IPS-11a (cell line): ENCODE measurements around the gene MYO9A.
"Not testable (repeated sequence)": the region's sequence is repeated elsewhere in the genome, so short reads cannot be mapped to it uniquely, and the experiment has no call there.

Experiments used
- H3K4me3 ChIP-seq: one replicate; pipeline ENCODE4 v1.5.1; 2013; ENCODE audit warnings: low read depth, low read length, control low read depth

MYO9A gene

GRCh38 chr15:71885390-71885789, 232.6 kb downstream of the MYO9A start:
- H3K4me3 ChIP-seq, result no peak overlapping the region

GRCh38 chr15:71883447-71883846, 234.5 kb downstream of the MYO9A start:
- no peak overlapping the region for H3K4me3 ChIP-seq

DNA sequence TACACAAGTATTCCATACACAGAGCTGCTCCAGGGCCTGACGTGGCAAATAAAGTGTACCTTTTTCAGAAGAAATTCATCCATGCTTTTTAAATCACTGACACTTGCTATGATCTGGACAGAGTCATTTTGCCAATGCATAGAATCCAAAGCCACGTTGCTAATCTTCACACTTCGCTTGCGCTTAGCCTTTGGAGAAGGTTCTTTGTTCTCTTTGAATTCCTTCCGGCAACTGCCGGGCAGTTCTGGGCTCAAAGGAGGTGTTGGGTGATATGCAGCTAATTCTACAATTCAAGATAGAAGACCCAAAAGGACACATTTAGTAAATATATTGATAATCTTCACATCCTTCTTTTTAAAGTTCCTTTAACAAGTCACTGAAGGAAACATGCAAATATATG, 237.7 kb downstream of the MYO9A start:
- no peak overlapping the region for H3K4me3 ChIP-seq

DNA sequence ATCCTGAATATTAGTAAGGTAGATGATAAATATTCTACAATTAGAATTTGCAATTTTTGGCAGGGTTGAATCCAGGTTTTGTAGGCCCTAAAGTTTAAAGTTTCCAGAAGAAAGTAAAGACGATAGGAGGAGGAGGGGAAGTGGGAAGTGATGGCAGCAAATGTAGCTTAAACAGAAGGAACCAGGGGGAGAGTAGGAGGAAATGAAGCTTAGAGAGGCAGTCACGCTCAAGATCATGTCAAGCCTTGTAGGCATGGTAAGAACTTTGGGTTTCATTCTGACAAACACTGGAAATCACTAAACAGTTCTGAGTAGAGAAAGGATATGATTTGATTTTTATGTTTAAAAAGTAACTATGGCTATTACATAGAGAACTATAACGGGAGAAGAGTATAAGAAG, 243.7 kb downstream of the MYO9A start:
- H3K4me3 ChIP-seq, result no peak overlapping the region

GRCh38 chr15:71858232-71858631, 259.7 kb downstream of the MYO9A start:
- H3K4me3 ChIP-seq, result not testable (repeated sequence)

- no peak overlapping the region for H3K4me3 ChIP-seq
These were observed 264.4 kb downstream of the MYO9A start for GRCh38 chr15:71853543-71853942.

- H3K4me3 ChIP-seq, result no peak overlapping the region
These were observed 273.0 kb downstream of the MYO9A start for GRCh38 chr15:71844916-71845315.

DNA sequence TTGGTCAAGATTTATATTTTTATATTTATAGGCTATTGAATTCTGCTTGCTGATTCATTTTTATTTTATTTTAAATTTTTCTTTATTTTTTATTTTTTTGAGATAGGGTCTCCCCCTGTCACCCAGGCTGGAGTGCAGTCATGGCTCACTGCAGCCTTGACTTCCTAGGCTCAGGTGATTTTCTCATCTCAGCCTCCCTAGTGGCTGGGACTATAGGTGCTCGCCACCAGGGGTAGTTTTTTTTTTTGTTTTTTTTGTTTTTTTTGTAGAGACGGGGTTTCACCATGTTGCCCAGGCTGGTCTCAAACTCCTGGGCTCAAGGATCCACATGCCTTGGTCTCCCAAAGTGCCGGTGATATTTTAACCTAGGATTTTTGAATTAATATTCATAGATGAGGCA, 276.4 kb downstream of the MYO9A start:
- no peak overlapping the region for H3K4me3 ChIP-seq

DNA sequence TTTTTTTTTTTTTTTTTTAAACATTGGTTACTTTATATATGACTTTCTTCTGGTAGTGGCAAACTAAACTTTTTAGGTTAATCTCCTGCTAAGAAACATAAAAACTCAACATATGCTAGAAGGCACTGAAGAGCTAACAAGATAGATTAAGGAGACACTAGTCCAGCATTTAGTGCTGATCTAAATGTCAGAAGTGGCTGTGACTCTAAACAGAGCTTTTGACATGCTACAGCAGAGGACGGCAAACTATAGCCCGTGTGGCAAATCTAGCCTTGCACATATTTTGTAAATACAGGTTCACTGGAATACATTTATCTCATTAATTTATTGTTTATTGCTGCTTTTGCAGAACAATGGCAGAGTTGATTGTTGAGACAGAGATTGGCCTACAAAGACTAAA, 287.0 kb downstream of the MYO9A start:
- H3K4me3 ChIP-seq, result no peak overlapping the region

GRCh38 chr15:71826196-71826595, 291.8 kb downstream of the MYO9A start:
- H3K4me3 ChIP-seq, result no peak overlapping the region

GRCh38 chr15:71825021-71825730, 292.8 kb downstream of the MYO9A start:
- no peak overlapping the region for H3K4me3 ChIP-seq

DNA sequence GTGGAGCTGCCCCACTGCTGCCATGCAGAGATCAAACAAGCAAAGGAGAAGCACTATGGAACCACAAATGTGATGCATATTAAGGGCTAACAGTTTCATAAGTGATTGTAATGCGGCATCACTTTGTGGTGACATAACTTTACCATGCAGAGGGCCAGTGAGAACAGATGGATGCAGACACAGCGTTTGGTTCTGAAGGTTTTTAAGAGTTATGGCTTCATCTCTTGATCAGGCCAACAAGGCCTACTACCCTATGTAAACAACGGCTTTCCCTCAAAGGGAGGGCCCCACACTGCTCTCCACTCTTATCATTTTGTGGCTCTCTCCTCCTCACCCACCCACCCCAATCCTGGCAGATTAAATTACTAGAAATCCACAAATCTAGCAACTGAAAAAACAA, 294.1 kb downstream of the MYO9A start:
- H3K4me3 ChIP-seq, result no peak overlapping the region

DNA sequence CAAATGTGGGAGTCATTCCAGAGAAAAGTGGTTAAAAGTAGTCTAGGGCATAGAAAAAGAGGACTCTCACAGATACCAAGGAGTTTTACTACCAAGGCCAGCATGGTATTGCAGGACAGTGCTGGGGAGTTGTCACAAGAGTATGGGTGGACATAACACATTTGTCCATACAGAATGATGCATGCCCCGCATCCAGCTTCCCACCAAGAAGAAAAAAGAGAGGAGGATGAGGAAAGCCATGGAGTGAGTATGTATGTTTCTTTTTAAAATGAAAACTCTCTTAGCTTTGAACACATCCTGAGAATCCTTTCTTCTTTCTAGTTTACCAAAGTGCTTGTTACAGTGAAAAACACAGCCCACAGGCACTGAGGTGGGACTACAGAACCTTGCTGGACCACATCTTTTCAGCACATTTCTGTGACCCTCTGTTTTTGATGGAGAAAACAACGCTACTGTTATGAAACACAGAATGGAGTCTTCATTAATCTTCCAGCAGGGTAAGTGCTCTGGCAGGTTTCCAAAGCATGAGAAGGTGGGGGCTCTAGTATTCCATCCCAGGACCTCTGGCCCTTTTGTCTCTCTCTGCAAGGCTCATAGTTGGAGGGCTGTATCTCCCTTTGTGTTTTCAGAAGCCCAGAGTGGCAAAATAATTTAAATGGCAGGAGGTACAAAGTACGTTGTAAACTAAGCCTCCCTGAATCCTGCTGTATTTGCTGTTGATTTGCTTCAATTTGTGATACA, 294.9 kb downstream of the MYO9A start:
- no peak overlapping the region for H3K4me3 ChIP-seq

DNA sequence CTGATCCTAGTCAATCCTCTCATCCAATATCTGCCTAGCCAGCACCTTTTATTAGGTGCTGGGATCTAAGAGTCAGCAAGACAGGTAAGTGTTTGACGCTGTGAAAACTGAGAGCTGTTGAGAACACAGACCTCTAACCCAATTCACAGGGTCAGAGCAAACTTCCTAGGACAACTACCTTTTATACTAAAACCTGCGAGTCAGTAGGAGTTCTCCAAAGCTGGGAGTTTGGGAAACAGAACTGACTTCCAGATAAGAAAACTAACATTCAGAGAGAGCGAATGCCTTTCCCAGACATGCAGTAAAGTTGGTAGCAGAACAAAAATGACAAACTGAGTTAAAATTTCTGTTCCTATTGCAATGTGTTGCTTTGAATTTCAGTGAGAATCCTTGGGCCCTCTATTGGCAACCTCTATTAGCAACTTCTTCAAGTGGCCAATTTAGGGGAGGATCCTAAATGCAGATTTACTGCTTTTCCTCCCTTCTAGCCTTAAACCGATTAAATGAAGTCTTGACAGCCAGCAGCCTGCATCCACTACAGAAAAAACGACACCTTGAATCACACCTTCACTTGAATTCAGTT, 296.3 kb downstream of the MYO9A start:
- no peak overlapping the region for H3K4me3 ChIP-seq

GRCh38 chr15:71820127-71820526, 297.8 kb downstream of the MYO9A start:
- H3K4me3 ChIP-seq, result no peak overlapping the region

GRCh38 chr15:71817351-71817750, 300.6 kb downstream of the MYO9A start:
- no peak overlapping the region for H3K4me3 ChIP-seq

DNA sequence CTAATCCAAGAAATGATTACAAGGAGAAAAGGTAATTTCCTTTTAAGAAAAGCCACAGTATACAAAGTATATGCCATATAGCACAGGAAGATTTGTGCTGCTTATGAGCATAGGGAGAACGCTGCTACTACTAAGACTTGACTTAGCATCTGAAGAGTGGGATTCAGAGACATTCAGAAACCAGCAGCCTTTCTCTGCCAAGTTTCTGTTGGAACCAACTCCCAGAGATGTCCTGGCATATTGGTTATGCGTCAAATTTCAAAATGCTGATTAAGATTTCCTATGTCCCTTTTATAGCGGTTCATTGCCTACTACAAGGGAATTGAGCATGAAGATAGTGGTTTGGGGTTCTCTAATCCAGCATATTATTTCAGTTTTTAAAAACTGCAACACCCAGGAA, 302.6 kb downstream of the MYO9A start:
- no peak overlapping the region for H3K4me3 ChIP-seq

GRCh38 chr15:71813723-71814470, 304.1 kb downstream of the MYO9A start:
- no peak overlapping the region for H3K4me3 ChIP-seq

GRCh38 chr15:71812966-71813722, 304.8 kb downstream of the MYO9A start:
- no peak overlapping the region for H3K4me3 ChIP-seq

DNA sequence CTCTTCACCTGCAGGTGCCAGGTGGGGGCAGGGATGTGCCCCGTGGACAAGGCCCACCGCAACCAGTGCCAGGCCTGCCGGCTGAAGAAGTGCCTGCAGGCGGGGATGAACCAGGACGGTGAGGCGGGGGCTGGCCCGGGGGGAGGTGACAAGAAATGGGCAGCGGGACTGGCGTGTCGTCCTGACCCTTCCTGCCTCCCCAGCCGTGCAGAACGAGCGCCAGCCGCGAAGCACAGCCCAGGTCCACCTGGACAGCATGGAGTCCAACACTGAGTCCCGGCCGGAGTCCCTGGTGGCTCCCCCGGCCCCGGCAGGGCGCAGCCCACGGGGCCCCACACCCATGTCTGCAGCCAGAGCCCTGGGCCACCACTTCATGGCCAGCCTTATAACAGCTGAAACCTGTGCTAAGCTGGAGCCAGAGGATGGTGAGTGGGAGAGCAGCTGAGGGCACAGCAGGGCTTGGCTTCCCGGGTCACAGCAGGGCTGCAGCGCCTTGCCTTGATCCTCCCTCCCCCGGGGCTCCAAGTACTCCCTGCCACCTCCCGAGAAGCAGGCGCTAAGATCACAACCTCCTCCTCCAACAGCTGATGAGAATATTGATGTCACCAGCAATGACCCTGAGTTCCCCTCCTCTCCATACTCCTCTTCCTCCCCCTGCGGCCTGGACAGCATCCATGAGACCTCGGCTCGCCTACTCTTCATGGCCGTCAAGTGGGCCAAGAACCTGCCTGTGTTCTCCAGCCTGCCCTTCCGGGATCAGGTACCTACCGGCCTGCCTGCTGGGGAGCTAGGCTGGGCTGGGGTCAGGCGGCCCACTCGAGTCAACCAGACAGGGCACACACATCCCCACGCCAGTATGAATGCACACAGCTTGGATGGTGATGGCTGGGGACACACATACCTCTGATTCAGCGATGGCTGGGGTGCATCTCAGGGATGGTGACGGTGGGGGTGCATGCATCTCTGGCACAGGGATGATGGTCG, 305.9 kb downstream of the MYO9A start:
- H3K4me3 ChIP-seq, result no peak overlapping the region
